NK-92 (cell line): Measurements from ENCODE around the gene UCK1.
"Not testable (repeated sequence)": the region's sequence is repeated elsewhere in the genome, so short reads cannot be mapped to it uniquely, and the experiment has no call there.

Experiments
- DNase-seq: peaks from one replicate; lab custom pipeline; 2025; ENCODE audit not compliant: unreplicated experiment; lab: John Stamatoyannopoulos, UW

Gene UCK1

GRCh38 chr9:131523451-131524435 is 7.3 kb downstream of the UCK1 start:
- DNase-seq = no peak

DNA sequence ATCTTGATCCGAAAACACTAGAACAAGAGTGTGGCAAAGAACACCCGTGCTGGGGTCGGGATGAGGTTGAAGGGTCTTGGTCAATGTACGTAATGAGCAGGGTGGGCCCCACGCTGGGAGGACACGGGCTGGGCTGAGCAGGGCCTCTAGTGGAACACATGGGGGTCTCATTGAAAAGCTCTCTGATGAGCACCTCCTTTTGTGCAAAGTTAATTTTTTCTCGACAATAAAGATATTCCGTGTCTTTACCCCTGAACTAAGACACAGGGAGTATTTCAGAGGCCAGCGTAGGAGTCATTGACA is 8.0 kb downstream of the UCK1 start:
- no peak for DNase-seq

DNA sequence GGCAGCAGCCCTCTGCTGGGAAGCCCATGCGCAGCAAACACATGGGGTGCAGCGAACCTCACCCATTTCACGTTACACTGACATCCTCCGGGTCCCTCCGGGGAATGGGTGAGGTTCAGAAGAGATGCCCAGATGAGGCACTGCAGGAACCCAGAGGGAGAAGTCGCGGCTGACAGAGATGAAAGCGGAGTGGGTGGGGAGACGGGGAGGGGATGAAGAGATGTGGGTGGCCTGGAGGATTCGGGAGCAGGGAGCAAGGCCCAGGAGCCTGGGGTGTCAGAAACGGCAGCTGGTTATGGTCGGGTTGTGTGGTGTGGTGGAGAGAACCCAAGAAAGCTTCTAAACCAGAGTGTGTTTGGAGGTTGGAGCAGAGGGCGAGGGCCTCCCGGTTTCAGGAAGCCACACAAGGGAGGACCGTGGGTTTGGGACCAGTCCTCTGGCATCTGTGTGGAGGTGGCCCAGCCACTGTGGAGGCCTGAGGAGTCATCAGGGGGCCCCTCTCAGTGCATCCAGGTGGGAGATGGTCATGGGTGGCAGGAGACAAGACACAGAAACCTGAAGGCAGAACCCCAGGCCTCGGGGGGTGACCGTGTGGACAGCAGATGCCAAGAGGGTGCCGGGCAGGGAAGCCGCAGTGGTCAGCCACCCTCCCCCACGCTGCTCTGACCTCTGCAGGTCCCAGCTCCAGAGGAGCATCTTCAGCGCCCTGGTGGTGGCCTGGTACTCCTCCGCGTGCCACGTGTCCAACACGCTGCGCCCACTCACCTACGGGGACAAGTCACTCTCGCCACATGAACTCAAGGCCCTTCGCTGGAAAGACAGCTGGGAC is 8.6 kb downstream of the UCK1 start:
- no peak for DNase-seq

DNA sequence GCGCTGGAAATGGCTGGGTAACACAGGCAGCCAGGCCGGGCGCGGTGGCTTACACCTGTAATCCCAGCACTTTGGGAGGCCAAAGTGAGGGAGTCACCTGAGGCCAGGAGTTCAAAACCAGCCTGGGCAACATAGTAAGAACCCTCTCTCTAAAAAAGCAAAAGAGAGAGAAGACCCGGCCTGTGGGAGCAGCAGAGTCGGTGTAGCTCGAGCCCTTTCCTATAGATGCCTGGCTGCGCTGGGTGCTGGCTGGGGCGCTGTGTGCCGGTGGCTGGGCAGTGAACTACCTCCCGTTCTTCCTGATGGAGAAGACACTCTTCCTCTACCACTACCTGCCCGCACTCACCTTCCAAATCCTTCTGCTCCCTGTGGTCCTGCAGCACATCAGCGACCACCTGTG is 9.2 kb downstream of the UCK1 start:
- no peak for DNase-seq

GRCh38 chr9:131521203-131521602 is 9.9 kb downstream of the UCK1 start:
- no peak for DNase-seq

DNA sequence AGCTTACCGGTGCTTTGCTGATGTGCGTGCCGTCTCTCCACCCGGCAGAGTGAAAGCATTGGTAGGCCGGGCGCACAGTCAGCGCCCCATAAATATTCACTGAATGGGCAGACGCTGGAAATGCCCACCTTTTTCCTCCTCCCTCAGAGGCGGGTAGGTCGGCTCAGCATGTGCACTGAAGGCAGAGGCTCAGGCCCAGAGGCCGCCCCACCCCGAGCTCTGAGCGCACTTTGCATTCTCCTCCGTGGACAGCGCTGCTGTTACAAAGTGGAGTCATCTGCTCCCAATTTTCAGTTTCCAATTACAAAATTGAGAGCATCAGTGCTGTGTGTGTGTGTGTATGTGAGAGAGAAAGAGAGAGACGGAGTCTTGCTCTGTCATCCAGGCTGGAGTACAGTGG is 10.6 kb downstream of the UCK1 start:
- no peak for DNase-seq

DNA sequence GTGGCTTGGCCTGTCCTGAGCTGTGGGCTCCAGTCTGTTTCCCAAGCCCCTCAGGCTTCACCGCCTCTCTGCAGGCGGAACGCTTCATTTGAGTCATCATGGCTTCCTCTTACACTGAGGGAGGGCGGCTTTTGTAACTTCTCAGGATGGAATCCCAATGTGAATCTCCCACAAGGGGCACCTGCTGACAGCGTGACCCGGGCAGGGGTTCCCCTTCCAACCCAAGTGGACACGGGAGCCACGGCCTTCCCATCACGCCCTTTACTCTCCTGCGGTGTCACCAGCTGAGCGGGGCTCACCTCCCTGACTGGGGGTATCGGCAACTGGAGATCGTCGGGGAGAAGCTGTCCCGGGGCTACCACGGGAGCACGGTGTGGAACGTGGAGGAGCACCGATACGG is 12.5 kb downstream of the UCK1 start:
- no peak for DNase-seq

DNA sequence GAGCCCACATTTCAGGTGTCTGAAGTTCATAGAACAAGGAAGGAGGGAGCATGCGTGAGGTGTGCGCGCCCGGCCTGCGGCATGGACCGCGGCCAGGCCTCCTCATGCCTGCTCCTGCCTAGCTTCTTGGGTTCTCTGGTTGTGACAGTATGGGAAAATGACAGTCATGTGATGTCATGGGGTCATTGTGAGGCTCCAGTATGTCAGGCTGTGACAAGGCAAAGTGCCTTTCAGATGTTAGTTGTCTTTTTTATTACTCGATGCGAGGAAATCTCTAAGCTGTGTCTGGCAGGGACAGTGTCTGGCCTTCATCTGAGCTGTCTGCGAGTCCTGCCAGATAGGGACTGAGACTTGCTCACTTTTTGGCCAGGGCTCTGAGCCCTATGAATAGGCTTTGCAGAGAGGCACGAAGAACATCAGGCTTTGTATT is 13.3 kb downstream of the UCK1 start:
- no peak for DNase-seq

DNA sequence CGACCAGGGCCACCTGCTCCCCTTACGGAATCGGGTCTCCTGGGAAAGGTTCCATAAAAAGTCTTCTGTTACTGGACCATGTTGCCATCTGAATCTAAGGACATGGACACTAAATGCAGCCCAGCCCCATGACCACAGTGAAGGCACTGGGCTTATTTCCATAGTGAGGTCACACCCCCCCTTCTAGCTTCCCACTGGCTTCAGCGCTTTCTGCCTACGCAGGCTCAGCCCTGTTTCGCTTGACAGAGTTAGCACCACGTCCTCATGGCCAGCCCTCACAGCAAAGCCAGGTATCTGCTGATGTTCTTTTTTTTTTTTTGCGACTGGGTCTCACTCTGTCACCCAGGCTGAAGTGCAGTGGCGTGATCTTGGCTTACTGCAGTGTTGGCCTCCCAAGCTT is 14.1 kb downstream of the UCK1 start:
- DNase-seq = no peak

DNA sequence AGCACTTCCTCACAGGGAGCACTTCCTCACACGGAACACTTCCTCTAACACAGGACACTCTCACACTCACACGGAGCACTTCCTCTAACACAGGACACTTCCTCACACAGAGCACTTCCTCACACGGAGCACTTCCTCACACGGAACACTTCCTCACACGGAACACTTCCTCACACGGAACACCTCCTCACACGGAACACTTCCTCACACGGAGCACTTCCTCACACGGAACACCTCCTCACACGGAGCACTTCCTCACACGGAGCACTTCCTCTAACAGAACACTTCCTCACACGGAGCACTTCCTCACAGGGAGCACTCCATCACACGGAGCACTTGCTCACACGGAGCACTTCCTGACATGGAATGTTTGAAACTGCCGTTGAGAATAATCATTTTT is 15.0 kb downstream of the UCK1 start:
- DNase-seq = no peak

DNA sequence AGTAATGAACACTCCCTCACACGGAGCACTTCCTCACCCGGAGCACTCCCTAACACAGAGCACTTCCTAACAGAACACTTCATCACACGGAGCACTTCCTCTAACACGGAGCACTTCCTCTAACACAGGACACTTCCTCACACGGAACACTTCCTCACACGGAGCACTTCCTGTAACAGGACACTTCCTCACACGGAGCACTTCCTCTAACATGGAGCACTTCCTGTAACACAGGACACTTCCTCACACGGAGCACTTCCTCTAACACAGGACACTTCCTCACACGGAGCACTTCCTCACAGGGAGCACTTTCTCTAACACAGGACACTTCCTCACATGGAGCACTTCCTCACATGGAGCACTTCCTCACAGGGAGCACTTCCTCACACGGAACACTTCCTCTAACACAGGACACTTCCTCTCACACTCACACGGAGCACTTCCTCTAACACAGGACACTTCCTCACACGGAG is 15.5 kb downstream of the UCK1 start:
- not testable (repeated sequence) for DNase-seq

DNA sequence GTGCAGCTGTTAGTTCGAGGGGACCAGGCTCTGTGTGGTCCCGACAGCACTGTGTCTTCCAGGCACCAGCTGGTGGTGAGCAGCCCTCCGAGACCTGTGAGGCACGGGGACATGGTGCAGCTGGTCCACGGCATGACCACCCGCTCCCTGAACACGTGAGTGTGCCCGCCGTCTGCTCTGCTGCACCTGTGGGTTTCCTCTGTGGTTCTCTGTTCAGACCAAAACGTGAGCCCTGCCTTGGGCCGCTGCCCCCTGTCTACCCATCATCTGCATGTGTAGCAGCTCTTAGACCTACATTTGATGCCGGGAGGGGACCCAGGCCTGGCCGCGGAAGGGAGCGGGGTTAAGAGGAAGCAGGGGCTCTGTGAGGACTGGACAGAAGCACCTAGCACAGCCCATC is 17.9 kb downstream of the UCK1 start:
- DNase-seq = no peak

GRCh38 chr9:131511880-131512279 is 19.2 kb downstream of the UCK1 start:
- DNase-seq = no peak

- no peak for DNase-seq
Observed at GRCh38 chr9:131511416-131511815, 19.6 kb downstream of the UCK1 start.

DNA sequence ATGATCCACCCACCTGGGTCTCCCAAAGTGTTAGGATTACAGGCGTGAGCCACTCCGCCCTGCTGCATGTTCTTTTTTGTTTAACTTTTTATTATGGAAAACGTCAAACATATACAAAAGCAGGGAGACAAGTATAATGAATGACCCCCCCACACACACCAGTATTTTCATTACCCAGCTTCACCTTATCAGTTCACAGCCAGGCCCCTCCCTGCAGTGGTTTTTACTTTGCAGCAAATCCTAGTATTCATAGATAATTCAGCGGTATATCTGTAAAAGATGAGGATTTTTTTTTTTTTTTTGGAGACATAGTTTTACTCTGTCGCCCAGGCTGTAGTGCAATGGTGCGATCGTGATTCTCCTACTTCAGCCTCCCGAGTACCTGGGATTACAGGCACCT is 26.1 kb downstream of the UCK1 start:
- DNase-seq = no peak

DNA sequence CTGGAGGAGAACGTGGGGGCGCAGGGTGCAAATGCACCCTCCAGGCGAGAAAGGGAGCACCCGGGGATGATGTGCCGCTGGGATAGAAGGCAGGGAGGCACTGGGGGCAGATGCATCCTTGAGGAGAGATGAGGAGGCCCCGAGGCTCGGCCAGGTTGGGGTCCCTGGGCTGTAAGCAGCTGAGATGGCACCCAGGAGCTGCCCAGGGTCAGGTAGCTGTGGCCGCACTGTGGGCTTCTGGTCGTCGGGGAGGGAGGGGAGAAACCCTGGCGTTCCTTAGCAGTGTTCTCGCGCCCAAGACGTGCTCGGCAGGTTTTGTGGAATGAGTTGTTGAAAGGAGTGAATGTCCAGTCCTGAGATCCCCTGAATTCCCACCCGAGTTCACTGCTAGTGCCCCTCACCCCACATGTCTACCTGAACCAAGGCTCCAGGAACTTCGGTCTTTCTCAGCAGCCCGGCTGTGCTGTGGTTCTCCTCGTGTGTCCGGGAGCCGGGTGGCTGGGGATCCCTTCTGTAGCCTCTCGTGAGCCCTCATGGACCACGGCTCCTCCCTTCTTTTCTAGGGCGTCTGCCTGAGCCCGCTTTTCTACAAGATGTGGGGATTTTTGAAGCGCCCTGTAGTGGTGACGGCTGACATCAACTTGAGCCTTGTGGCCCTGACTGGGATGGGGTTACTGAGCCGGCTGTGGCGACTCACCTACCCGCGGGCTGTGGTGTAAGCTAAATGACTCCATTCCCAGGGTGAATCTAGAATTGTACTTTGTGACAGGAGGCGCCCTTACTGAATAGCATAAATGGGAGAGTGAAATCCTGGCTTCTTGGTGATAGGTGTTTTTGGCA is 27.2 kb downstream of the UCK1 start:
- no peak for DNase-seq

GRCh38 chr9:131502781-131503625 is 28.1 kb downstream of the UCK1 start, which contains the start of gene POMT1:
Gene POMT1 (plus strand): TSS chr9:131502918. CDS start chr9:131504219, 1,301 bp downstream.
- no peak for DNase-seq

GRCh38 chr9:131500939-131501541 is 30.0 kb downstream of the UCK1 start:
- no peak for DNase-seq

DNA sequence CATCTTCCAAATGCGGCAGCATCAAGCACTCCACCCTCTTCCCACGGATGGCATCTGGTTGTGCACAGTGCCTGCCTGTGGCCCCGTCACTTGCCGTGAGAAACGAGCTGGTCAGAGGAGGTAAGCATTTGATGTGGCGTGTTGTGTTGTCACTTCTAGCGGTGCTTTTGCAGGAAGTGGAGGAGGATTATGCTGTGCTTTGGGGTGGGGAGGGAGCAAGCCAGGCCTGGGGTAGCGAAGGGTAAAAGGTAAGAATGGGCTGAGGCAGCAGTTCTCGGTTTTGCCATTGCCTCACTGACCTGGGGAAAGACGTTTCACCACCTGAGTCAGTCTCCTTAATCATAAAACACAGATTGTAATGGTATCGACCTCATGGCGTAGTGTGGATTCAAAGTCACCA is 30.7 kb downstream of the UCK1 start:
- no peak for DNase-seq
